ENCODE data around the gene PCYT2. TPM values are rescaled to one million over a fixed set of nuclear protein-coding genes. Genes with fewer than 3 reads are reported as not detected.

PCYT2 gene
- total and polyA plus RNA-seq, 2 experiments from 2014 or later: 83.8 to 138 TPM

DNA sequence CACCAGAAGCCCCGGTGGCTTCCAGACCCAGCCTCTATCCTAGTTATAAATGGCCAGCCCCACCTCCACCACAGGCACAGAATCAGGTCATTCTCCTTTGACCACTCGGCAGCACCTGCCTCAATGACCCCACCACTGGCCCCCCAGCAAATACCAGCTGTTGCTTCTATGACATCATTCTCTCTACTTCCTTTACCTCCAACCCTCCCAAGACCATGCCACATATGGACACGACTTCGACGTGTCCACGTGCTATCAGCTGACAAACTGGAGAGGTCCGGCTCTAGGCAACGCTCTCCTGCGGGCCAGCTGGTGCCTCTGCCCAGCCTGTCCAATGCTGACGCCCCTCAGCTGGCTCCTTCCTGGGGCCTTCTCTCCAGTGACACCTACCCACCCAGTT, 25.7 kb downstream of the PCYT2 start:
- no peak for TF ChIP-seq CTCF (IDR thresholded peaks at IDR 0.05; ENCODE audit: low read depth, low read length)
- Histone ChIP-seq H3K9me3 (ENCODE audit: low read depth) (no peaks in the 10 kb centered on the region), H3K4me1 (ENCODE audit: low read depth) (peaks cover 4% of the 10 kb centered on the region), H3K27me3 (no peaks in the 10 kb centered on the region), H3K27ac (no peak overlapping the region), H3K4me3 (no peak overlapping the region), H3K36me3 (peaks cover 39% of the 10 kb centered on the region)
- DNase-seq (ENCODE audit: low read depth in 1 of 2, low spot score in 1 of 2): no peak

DNA sequence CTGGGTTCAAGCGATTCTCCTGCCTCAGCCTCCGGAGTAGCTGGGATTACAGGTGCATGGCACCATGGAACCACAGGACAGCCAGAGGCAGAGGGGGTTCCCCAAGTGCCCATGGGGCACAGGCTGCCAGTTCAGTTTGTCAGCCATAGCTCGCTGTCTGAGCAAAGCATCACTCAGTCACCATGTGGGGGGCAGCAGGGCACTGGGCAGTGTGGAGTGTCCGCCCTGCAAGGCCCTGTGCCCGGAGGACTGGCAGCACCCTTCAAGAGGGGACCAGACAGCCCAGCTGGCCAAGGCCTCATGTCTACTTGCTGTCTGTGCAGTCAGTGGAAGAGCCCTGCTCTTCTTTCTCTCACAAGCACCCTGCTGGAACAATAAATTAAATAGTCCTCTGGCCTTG, 26.2 kb downstream of the PCYT2 start:
- DNase-seq (ENCODE audit: low read depth in 1 of 2, low spot score in 1 of 2): no peak
- Histone ChIP-seq H3K4me3 (no peak overlapping the region), H3K27me3 (no peaks in the 10 kb centered on the region), H3K4me1 (ENCODE audit: low read depth) (no peaks in the 10 kb centered on the region), H3K27ac (no peak overlapping the region), H3K9me3 (ENCODE audit: low read depth) (no peaks in the 10 kb centered on the region), H3K36me3 (peaks cover 35% of the 10 kb centered on the region)
- no peak for TF ChIP-seq CTCF (IDR thresholded peaks at IDR 0.05; ENCODE audit: low read depth, low read length)

DNA sequence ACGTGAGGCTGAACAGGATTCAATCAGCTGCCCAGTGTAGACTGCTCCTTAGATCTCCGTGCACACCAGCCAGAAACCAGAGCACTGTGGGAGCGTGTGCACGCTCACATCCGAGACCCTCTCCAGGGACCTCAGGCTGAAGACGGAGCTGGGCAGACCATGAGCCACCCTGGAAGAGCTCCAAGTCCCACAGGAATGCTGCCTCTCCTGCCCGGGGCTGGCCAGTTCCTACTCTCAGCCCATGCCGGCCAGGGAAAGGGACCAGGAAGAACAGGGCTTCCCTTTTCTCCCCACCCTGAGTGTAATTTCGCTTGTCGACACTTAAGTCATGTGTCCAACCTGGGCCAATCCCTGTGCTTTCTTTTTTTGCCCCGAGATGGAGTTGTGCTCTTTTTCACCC, 26.7 kb downstream of the PCYT2 start:
- Histone ChIP-seq H3K9me3 (ENCODE audit: low read depth) (no peaks in the 10 kb centered on the region), H3K4me1 (ENCODE audit: low read depth) (no peaks in the 10 kb centered on the region), H3K27ac (peak overlapping the region; percentile 9), H3K36me3 (peaks cover 32% of the 10 kb centered on the region), H3K4me3 (no peak overlapping the region), H3K27me3 (no peaks in the 10 kb centered on the region)
- DNase-seq (ENCODE audit: low read depth in 1 of 2, low spot score in 1 of 2): peak in 1 of 2 donors; percentile 42
- TF ChIP-seq CTCF (IDR thresholded peaks at IDR 0.05; ENCODE audit: low read depth, low read length): no peak

- no peak for TF ChIP-seq CTCF (IDR thresholded peaks at IDR 0.05; ENCODE audit: low read depth, low read length)
- H3K4me3 ChIP-seq: no peak overlapping the region
- H3K36me3 ChIP-seq: peaks cover 6% of the 10 kb centered on the region
Measured at GRCh38 chr17:81879121-81879520, 32.1 kb downstream of the PCYT2 start.

DNA sequence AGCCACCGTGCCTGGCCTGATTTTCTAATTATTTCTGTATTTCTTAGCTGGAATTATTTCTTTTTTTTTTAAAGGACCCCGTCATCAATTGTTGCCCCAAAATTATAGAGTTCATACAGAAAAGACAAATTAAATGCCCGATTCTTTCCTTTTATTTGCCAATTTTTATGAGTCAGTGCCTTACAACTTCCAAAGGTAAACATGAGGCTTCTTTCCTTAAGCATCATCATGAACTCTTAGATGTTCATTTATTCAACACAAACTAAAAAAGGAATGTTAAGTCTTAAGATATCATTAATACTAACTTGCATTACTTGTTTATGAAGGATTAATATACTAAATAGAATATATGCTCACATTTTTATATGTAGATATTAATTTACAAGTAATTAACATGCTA, 32.9 kb downstream of the PCYT2 start:
- TF ChIP-seq CTCF (IDR thresholded peaks at IDR 0.05; ENCODE audit: low read depth, low read length): no peak
- no peaks in the 10 kb centered on the region for H3K27me3 ChIP-seq
- no peaks in the 10 kb centered on the region for H3K9me3 ChIP-seq (ENCODE audit: low read depth)
- no peak overlapping the region for H3K27ac ChIP-seq
- DNase-seq (ENCODE audit: low read depth in 1 of 2, low spot score in 1 of 2): no peak
- H3K36me3 ChIP-seq: peaks cover 6% of the 10 kb centered on the region
- H3K4me1 ChIP-seq (ENCODE audit: low read depth): no peaks in the 10 kb centered on the region
- no peak overlapping the region for H3K4me3 ChIP-seq

More at GRCh38 chr17:81879121-81879520, 32.1 kb downstream of the PCYT2 start:
- no peaks in the 10 kb centered on the region for H3K9me3 ChIP-seq (ENCODE audit: low read depth)
- no peak overlapping the region for H3K27ac ChIP-seq
- H3K27me3 ChIP-seq: no peaks in the 10 kb centered on the region
- DNase-seq (ENCODE audit: low read depth in 1 of 2, low spot score in 1 of 2): no peak
- no peaks in the 10 kb centered on the region for H3K4me1 ChIP-seq (ENCODE audit: low read depth)

DNA sequence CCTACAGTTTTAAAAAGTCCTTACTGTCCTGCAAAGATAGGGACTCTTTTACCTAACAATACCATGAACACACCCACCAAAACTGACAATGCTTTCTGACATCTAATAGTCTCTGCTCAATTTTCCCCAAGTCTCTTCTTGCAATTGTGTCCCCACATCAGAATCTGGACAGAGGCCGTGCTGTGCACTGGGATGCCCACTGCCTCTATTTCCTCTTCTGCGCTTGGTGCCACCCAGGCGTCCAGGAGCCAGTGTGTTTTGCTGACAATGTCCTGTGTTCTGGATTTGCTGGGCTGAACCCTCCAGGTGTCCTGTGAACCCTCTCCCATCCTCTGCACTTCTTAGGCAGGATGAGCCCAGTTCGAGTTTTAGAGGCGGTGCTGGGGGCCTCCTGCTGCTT, 33.6 kb downstream of the PCYT2 start:
- DNase-seq (ENCODE audit: low read depth in 1 of 2, low spot score in 1 of 2): no peak
- no peaks in the 10 kb centered on the region for H3K27me3 ChIP-seq
- no peak overlapping the region for H3K4me3 ChIP-seq
- no peak overlapping the region for H3K27ac ChIP-seq
- H3K9me3 ChIP-seq (ENCODE audit: low read depth): no peaks in the 10 kb centered on the region
- TF ChIP-seq CTCF (IDR thresholded peaks at IDR 0.05; ENCODE audit: low read depth, low read length): no peak
- no peaks in the 10 kb centered on the region for H3K4me1 ChIP-seq (ENCODE audit: low read depth)
- H3K36me3 ChIP-seq: peaks cover 6% of the 10 kb centered on the region

Measured in cardiac muscle cell (in vitro differentiated cells and primary cell).